NB4 (cell line): Measurements from ENCODE around the gene C2CD3.
"Not testable (repeated sequence)": the region's sequence is repeated elsewhere in the genome, so short reads cannot be mapped to it uniquely, and the experiment has no call there.

Source experiments
- CTCF ChIP-seq: IDR thresholded peaks from one replicate; pipeline ENCODE4 v1.5.1; 2012; ENCODE audit warnings: low read depth, low read length
- MAX ChIP-seq: IDR thresholded peaks from 2 replicates; pipeline ENCODE4 v1.6.1; 2011; ENCODE audit warnings: low read depth, low read length
- POLR2A ChIP-seq: IDR thresholded peaks from 2 replicates; pipeline ENCODE4 v1.6.1; 2011; ENCODE audit warnings: mild to moderate bottlenecking; ENCODE audit not compliant: insufficient read length; ENCODE audit errors: extremely low read depth

GRCh38 chr11:73985661-73986060, 185.1 kb downstream of the C2CD3 start:
- not testable (repeated sequence) for TF ChIP-seq CTCF, MAX, POLR2A
